Right cardiac atrium (tissue), 5 donors: Measurements from ENCODE around the gene DPYSL5. TPM values are rescaled to one million over a fixed set of nuclear protein-coding genes. Genes with fewer than 3 reads are reported as not detected.
"Not testable (repeated sequence)": the region's sequence is repeated elsewhere in the genome, so short reads cannot be mapped to it uniquely, and the experiment has no call there.

ENCODE experiments used
- ATAC-seq, 2 donors: fragments of 200-7000 bp; cut with Tn5 transposase; one replicate each; pipeline versions ENCODE4 v1.8.0 to v1.9.1; 2020; ENCODE audit warnings: moderate library complexity in 2 of 2, mild to moderate bottlenecking in 1 of 2
- DNase-seq, 3 donors: peaks; one replicate each; pipeline ENCODE4 v3.0.0-alpha.2; 2020
- H3K27ac ChIP-seq: one replicate; pipeline ENCODE4 v1.5.1; 2013; ENCODE audit warnings: mild to moderate bottlenecking, low read length, control low read depth, moderate library complexity
- H3K27me3 ChIP-seq: one replicate; pipeline ENCODE4 v1.6.1; 2013; ENCODE audit not compliant: control insufficient read depth, insufficient read depth
- H3K4me1 ChIP-seq: one replicate; pipeline ENCODE4 v1.6.1; 2013; ENCODE audit warnings: low read length; ENCODE audit not compliant: control insufficient read depth, insufficient read depth
- H3K4me3 ChIP-seq: one replicate; pipeline ENCODE4 v1.5.1; 2013; ENCODE audit warnings: low read length, control low read depth
- H3K9me3 ChIP-seq: one replicate; pipeline ENCODE4 v1.6.1; 2013; ENCODE audit warnings: low read length; ENCODE audit not compliant: control insufficient read depth
- WGBS: extraction: QIAGEN DNeasy Blood & Tissue Kit; methylation state at CpG from one replicate; pipeline ENCODE4 v1.1.7; 2013; 5-methylcytosine and 5-hydroxymethylcytosine counted together
- intact Hi-C, 4 donors: fragments of 100-400 bp; cut with DNase I; formaldehyde crosslinking; loops; one replicate each; pipeline versions ENCODE4 v1.11.0 to v1.14.0; 2022 to 2023
- polyA plus RNA-seq: library from polyadenylated mRNA; stranded (reverse); fragments of 200-250 nt; gene quantifications from one replicate; pipeline ENCODE4 v1.2.3, GENCODE V29; 2013
- total RNA-seq, 4 donors: library from RNA; stranded (reverse); fragmentation: NEBNext Ultra II Directional; extraction: Animal tissue kit (Norgen Biotek cat#: 25700); gene quantifications; one replicate each; pipeline ENCODE4 v1.2.1, GENCODE V29; 2021
- donor health status: healthy with polysubstance abuse.
- donor health status: DM: no; HTN: yes; CAD: no.
- donor health status: DM: no; HTN: no; CAD: no.
- donor health status: DM: no; HTN: yes; CAD: no; lungs with severe emphysema.
- donor health status: DM: yes; HTN: yes; CAD: no.

Gene DPYSL5
- total and polyA plus RNA-seq, 5 donors: 0.05 TPM; not detected in 4

DNA sequence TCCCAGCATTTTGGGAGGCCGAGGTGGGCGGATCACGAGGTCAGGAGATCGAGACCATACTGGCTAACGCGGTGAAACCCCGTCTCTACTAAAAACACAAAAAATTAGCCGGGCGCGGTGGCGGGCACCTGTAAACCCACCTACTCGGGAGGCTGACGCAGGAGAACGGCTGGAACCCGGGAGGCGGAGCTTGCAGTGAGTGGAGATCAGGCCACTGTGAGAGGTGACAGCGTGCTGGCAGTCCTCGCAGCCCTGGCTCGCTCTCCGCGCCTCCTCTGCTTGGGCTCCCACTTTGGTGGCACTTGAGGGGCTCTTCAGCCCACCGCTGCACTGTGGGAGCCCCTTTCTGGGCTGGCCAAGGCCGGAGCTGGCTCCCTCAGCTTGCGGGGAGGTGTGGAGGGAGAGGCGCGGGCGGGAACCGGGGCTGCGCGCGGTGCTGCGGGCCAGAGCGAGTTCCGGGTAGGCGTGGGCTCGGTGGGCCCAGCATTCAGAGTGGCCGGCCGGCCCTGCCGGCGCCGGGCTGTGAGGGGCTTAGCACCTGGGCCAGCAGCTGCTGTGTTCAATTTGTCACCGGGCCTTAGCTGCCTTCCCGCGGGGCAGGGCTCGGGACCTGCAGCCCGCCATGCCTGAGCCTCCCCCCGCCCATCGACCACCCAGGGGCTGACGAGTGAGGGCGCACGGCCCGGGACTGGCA lies 33.7 kb upstream of the DPYSL5 start:
- H3K27ac ChIP-seq, DNase-seq, H3K9me3 ChIP-seq, H3K27me3 ChIP-seq, H3K4me3 ChIP-seq, H3K4me1 ChIP-seq, ATAC-seq, intact Hi-C loops: not testable (repeated sequence)
- WGBS: 93% methylated on average over 52 of the region's 52 CpGs

GRCh38 chr2:26816893-26817292 lies 31.0 kb upstream of the DPYSL5 start:
- DNase-seq (no peak), ATAC-seq (no peak)
- Histone ChIP-seq H3K4me3 (no peak overlapping the region), H3K4me1 (no peaks in the 10 kb centered on the region), H3K9me3 (no peaks in the 10 kb centered on the region), H3K27ac (no peak overlapping the region), H3K27me3 (no peaks in the 10 kb centered on the region)
- WGBS: 44% methylated on average over 3 of the region's 3 CpGs
- intact Hi-C loops: no loop called here

- H3K27me3 ChIP-seq: no peaks in the 10 kb centered on the region
- no peaks in the 10 kb centered on the region for H3K9me3 ChIP-seq
- intact Hi-C loops: no loop called here
- no peak for ATAC-seq
- no peak overlapping the region for H3K4me3 ChIP-seq
- no peak overlapping the region for H3K27ac ChIP-seq
- 69% methylated on average over 5 of the region's 5 CpGs for WGBS
- DNase-seq: no peak
- no peaks in the 10 kb centered on the region for H3K4me1 ChIP-seq
Measured at GRCh38 chr2:26818255-26818654, 29.7 kb upstream of the DPYSL5 start.

DNA sequence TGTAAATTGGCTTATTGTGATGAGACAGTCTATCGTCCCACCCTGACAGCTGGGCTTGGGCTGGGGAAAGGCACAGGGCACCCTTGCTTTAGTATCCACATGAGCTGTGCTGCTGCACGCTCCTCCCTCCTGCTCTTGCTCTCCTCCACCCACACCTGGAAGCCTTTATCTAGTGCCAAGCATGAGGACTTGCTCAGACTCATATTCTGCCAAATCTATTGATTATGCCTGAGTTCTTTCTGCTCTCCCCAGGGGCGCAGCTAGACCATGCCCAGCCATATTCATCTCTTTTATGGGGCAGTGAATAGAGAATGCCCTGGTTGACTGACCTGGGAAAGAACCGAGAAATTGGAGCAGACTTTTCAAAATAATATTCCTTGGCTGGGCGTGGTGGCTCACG lies 29.0 kb upstream of the DPYSL5 start:
- no peak overlapping the region for H3K27ac ChIP-seq
- H3K27me3 ChIP-seq: no peaks in the 10 kb centered on the region
- no peak overlapping the region for H3K4me3 ChIP-seq
- DNase-seq (no peak), ATAC-seq (no peak)
- intact Hi-C loops: no loop called here
- 74% methylated on average over 6 of the region's 6 CpGs for whole genome bisulfite sequencing
- no peaks in the 10 kb centered on the region for H3K9me3 ChIP-seq
- no peaks in the 10 kb centered on the region for H3K4me1 ChIP-seq

DNA sequence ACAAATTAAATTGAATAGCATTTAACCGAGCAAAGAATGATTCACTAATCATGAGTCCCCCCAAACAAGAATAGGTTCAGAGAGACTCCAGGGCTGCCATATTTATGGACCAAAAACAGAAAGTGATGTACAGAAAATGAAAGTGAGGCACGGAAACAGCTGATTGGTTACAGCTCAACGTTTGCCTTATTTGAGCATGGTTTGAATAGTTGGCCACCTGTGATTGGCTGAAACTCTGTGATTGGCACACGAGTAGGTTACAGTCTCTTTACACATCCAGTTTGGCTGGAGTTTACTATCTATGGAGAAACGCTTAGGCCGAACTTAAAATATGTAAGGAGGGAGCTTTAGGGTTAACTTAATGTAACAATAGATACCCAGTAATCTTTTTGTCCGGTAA lies 27.0 kb upstream of the DPYSL5 start:
- Histone ChIP-seq H3K27me3 (no peaks in the 10 kb centered on the region), H3K4me3 (no peak overlapping the region), H3K4me1 (no peaks in the 10 kb centered on the region), H3K27ac (no peak overlapping the region), H3K9me3 (no peaks in the 10 kb centered on the region)
- no peak for ATAC-seq
- WGBS: 83% methylated on average over 7 of the region's 7 CpGs
- DNase-seq: no peak
- intact Hi-C loops: no loop called here

DNA sequence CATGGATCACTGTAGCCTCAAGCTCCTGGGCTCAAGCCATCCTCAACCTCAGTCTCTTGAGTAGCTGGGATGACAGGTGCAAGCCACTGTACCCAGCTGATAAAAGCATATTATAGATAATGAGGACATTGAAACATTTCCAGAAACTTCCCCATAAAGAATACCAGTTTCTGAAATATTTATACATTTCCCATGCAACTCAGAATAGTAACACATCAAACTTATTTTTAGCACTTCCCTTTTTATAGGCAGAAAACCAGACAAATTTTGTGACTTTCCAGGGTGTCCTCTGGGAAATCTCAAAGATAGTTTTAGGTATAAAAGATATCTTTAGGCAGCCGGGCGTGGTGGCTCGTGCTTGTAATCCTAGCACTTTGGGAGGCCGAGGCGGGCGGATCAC lies 25.1 kb upstream of the DPYSL5 start:
- Histone ChIP-seq H3K4me1 (no peaks in the 10 kb centered on the region), H3K27ac (no peak overlapping the region), H3K27me3 (no peaks in the 10 kb centered on the region), H3K9me3 (no peaks in the 10 kb centered on the region), H3K4me3 (no peak overlapping the region)
- intact Hi-C loops: no loop called here
- ATAC-seq (no peak), DNase-seq (no peak)
- WGBS: 85% methylated on average over 6 of the region's 6 CpGs

GRCh38 chr2:26838121-26838906 lies 9.6 kb upstream of the DPYSL5 start:
- WGBS: 55% methylated on average over 6 of the region's 6 CpGs
- DNase-seq (no peak), ATAC-seq (no peak)
- H3K9me3 ChIP-seq: no peaks in the 10 kb centered on the region
- no peak overlapping the region for H3K4me3 ChIP-seq
- H3K27me3 ChIP-seq: no peaks in the 10 kb centered on the region
- H3K27ac ChIP-seq: no peak overlapping the region
- H3K4me1 ChIP-seq: no peaks in the 10 kb centered on the region
- intact Hi-C loops: no loop called here

DNA sequence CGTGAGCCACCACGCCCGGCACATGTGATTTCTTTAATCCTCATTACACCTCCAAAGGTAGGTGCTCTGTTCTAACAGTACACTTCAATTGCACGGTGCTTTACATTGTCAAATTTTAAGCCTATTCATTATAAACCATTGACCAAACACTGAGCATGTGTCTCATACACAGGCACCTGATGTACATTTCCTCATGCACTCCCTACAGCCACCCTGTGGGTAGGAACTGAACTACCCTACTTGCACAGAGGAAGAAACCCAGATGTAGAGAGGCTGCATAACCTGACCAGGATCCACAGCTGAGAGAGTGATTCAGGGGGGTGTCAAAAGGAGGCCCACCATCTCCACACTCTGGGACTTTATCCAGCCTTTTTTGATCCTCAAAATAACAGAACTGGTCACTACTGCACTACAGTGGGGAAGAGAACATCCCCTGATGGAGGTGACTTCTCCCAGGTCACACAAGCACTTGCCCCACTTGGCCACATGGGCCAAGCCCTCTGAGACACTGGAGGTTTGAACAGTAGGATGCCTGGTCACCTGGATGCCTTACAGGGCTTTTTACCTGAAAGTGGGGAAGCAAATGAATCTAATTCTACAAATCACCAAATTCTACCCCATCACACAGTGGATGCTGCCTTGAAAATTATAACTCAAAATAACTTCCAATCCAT lies 6.9 kb upstream of the DPYSL5 start:
- Histone ChIP-seq H3K27ac (no peak overlapping the region), H3K4me3 (no peak overlapping the region), H3K27me3 (no peaks in the 10 kb centered on the region), H3K4me1 (no peaks in the 10 kb centered on the region), H3K9me3 (no peaks in the 10 kb centered on the region)
- DNase-seq (no peak), ATAC-seq (no peak)
- intact Hi-C loops: no loop called here
- 82% methylated on average over 4 of the region's 4 CpGs for WGBS

- DNase-seq: no peak
- 33% methylated on average over 4 of the region's 4 CpGs for WGBS
- Histone ChIP-seq H3K27me3 (no peaks in the 10 kb centered on the region), H3K9me3 (no peaks in the 10 kb centered on the region), H3K4me3 (no peak overlapping the region), H3K27ac (no peak overlapping the region), H3K4me1 (no peaks in the 10 kb centered on the region)
- ATAC-seq: no peak
- intact Hi-C loops: no loop called here
Measured at GRCh38 chr2:26843041-26843440, 4.9 kb upstream of the DPYSL5 start.

GRCh38 chr2:26845021-26845420 lies 2.9 kb upstream of the DPYSL5 start:
- 57% methylated on average over 8 of the region's 8 CpGs for WGBS
- intact Hi-C loops: loop anchor here (5.0 kb wide), 2 partner anchors 77 to 97 kb away; no protein-coding TSS in a partner anchor
- no peak for ATAC-seq
- DNase-seq: no peak
- Histone ChIP-seq H3K9me3 (no peaks in the 10 kb centered on the region), H3K27ac (no peak overlapping the region), H3K27me3 (no peaks in the 10 kb centered on the region), H3K4me1 (no peaks in the 10 kb centered on the region), H3K4me3 (no peak overlapping the region)
